ENCODE data around the gene CHRNA10.

GRCh38 chr11:3632070-3632660 lies 39.0 kb downstream of the CHRNA10 start:
- no peak for TF ChIP-seq CTCF (IDR thresholded peaks at IDR 0.05)
- TF ChIP-seq POLR2A (IDR thresholded peaks at IDR 0.05), result no peak

Data from transverse colon (tissue), 3 donors.